ENCODE data around the gene HS6ST1. TPM values are rescaled to one million over a fixed set of nuclear protein-coding genes. Genes with fewer than 3 reads are reported as not detected.

The HS6ST1 gene
- total and polyA plus RNA-seq, 10 donors = 7.2 to 99.5 (median 57.0) TPM

GRCh38 chr2:128285329-128285931 is 33.2 kb downstream of the HS6ST1 start:
- WGBS, 5 donors = 84 to 89% (median 87%) methylated on average over 6 to 12 of the region's 12 CpGs
- Histone ChIP-seq H3K36me3 (peaks cover 0 to 40% (median 5%) of the 10 kb centered on the region in 6 donors), H3K4me3 (no peak overlapping the region), H3K9me3 (no peaks in the 10 kb centered on the region), H3K4me1 (peaks cover 48 to 100% (median 95%) of the 10 kb centered on the region in 6 donors), H3K27me3 (replicated peaks in 1 of 7) (no peaks in the 10 kb centered on the region), H3K27ac (peak overlapping the region in 4 of 8 donors; percentile 27 to 81 (median 58))
- intact Hi-C loops (cut with DNase I; ENCODE audit: low total_unique reads) = no loop called here
- TF ChIP-seq CTCF (IDR thresholded peaks at IDR 0.05 in 8 of 11, conservative IDR thresholded peaks at IDR 0.05 in 3 of 11) (no peak), POLR2A (IDR thresholded peaks at IDR 0.05) (no peak), POLR2AphosphoS5 (IDR thresholded peaks at IDR 0.05) (no peak)
- peak; percentile 66 for DNase-seq

- Histone ChIP-seq H3K27ac (peak overlapping the region in 2 of 8 donors; percentile 55 to 62), H3K4me3 (no peak overlapping the region), H3K36me3 (peaks cover 0 to 40% (median 5%) of the 10 kb centered on the region in 6 donors), H3K4me1 (peaks cover 54 to 100% (median 96%) of the 10 kb centered on the region in 6 donors), H3K9me3 (no peaks in the 10 kb centered on the region), H3K27me3 (replicated peaks in 1 of 7) (no peaks in the 10 kb centered on the region)
- TF ChIP-seq POLR2A (IDR thresholded peaks at IDR 0.05) (no peak), POLR2AphosphoS5 (IDR thresholded peaks at IDR 0.05) (peak in 1 of 3 donors; percentile 58), CTCF (IDR thresholded peaks at IDR 0.05 in 8 of 11, conservative IDR thresholded peaks at IDR 0.05 in 3 of 11) (no peak)
- intact Hi-C loops (cut with DNase I; ENCODE audit: low total_unique reads) = no loop called here
- DNase-seq = peak; percentile 73
- 56 to 86% (median 79%) methylated on average over 4 to 11 of the region's 11 CpGs for WGBS, 5 donors
Observed at GRCh38 chr2:128284841-128285240, 33.8 kb downstream of the HS6ST1 start.

GRCh38 chr2:128284037-128284441 is 34.6 kb downstream of the HS6ST1 start:
- WGBS, 5 donors = 71 to 86% (median 79%) methylated on average over 5 to 7 of the region's 7 CpGs

More at GRCh38 chr2:128284037-128284441, 34.6 kb downstream of the HS6ST1 start:
- Histone ChIP-seq H3K4me3 (no peak overlapping the region), H3K27me3 (replicated peaks in 1 of 7) (no peaks in the 10 kb centered on the region), H3K4me1 (peaks cover 55 to 100% (median 96%) of the 10 kb centered on the region in 6 donors), H3K36me3 (peaks cover 0 to 34% (median 5%) of the 10 kb centered on the region in 6 donors), H3K27ac (peak overlapping the region in 3 of 8 donors; percentile 42 to 82 (median 77)), H3K9me3 (no peaks in the 10 kb centered on the region)
- TF ChIP-seq POLR2AphosphoS5 (IDR thresholded peaks at IDR 0.05) (no peak), POLR2A (IDR thresholded peaks at IDR 0.05) (no peak), CTCF (IDR thresholded peaks at IDR 0.05 in 8 of 11, conservative IDR thresholded peaks at IDR 0.05 in 3 of 11) (no peak)
- intact Hi-C loops (cut with DNase I; ENCODE audit: low total_unique reads) = no loop called here
- DNase-seq = peak; percentile 75

Data from spleen (tissue), 11 donors.